Endothelial cell of umbilical vein (primary cell): ENCODE data around the gene ADGRG2. TPM values are rescaled to one million over a fixed set of nuclear protein-coding genes. Genes with fewer than 3 reads are reported as not detected.

Source experiments
- BruUV-seq: library from RNA; stranded (reverse); fragments of 400-500 nt; replicated peaks from 2 replicates; lab custom pipeline; 2021; lab: Mats Ljungman, UMichigan
- CTCF ChIA-PET: fragments of 300-600, 350-600 bp; sonication (Branson Sonifier 250); formaldehyde crosslinking; loops from one replicate; lab custom pipeline; 2021; ENCODE audit warnings: antibody characterized with exemption, inconsistent platforms; lab: Charles Lee
- POLR2A ChIA-PET: fragments of 300-600, 350-600 bp; sonication (Branson Sonifier 250); formaldehyde crosslinking; loops from one replicate; lab custom pipeline; 2021; ENCODE audit warnings: antibody characterized with exemption, inconsistent platforms; lab: Charles Lee
- DNase-seq: peaks from one replicate; pipeline ENCODE4 v3.0.0-alpha.2; 2011; ENCODE audit warnings: low read depth, low spot score
- FAIRE-seq: peaks from 2 replicates; lab custom pipeline; 2011; peaks lifted over from hg19 to GRCh38; lab: Jason Lieb, UNC
- H2AFZ ChIP-seq: 2 replicates; pipeline ENCODE4 v1.6.0; 2012; ENCODE audit warnings: low read depth, low read length, control low read depth, inconsistent platforms
- H3K27ac ChIP-seq: 2 replicates; pipeline ENCODE4 v1.5.1; 2011; ENCODE audit warnings: low read depth, mild to moderate bottlenecking, control low read depth, low read length, moderate library complexity; ENCODE audit not compliant: insufficient read depth
- H3K27me3 ChIP-seq, 2 experiments: 2 replicates each; pipeline versions ENCODE4 v1.6.0 to v1.6.1; 2011; ENCODE audit warnings: low read length in 2 of 2, mixed read lengths in 1 of 2; ENCODE audit not compliant: control insufficient read depth in 2 of 2, insufficient read depth in 2 of 2
- H3K36me3 ChIP-seq, 2 experiments: 2 replicates in 1 of 2; 3 replicates in 1 of 2; pipeline ENCODE4 v1.5.1; 2011; ENCODE audit warnings: low read length in 2 of 2, mild to moderate bottlenecking in 1 of 2, moderate library complexity in 1 of 2; ENCODE audit not compliant: control insufficient read depth in 2 of 2, insufficient read depth in 2 of 2; ENCODE audit errors: extremely low read depth in 1 of 2
- H3K4me1 ChIP-seq: 3 replicates; pipeline ENCODE4 v1.5.1; 2011; ENCODE audit warnings: mild to moderate bottlenecking, low read length; ENCODE audit not compliant: control insufficient read depth, insufficient read depth; ENCODE audit errors: extremely low read depth
- H3K4me2 ChIP-seq: 2 replicates; pipeline ENCODE4 v1.6.1; 2011; ENCODE audit warnings: low read length, control low read depth, mixed read lengths; ENCODE audit not compliant: insufficient read depth
- H3K4me3 ChIP-seq, 3 experiments: fragments of 200-600 bp in 1 of 3; sonication (generic), shearing (Covaris generic) in 1 of 3; replicated peaks in 1 of 3; 2 replicates each; pipeline ENCODE4 v1.5.1; 2011 to 2016; ENCODE audit warnings: control low read depth in 3 of 3, low read length in 3 of 3, mild to moderate bottlenecking in 2 of 3, inconsistent platforms in 1 of 3, low read depth in 1 of 3, moderate library complexity in 1 of 3; ENCODE audit not compliant: insufficient read depth in 1 of 3
- H3K79me2 ChIP-seq: 2 replicates; pipeline ENCODE4 v1.6.0; 2012; ENCODE audit warnings: low read length, inconsistent platforms; ENCODE audit not compliant: control insufficient read depth, insufficient read depth
- H3K9ac ChIP-seq: replicated peaks from 2 replicates; pipeline ENCODE3; 2011; ENCODE audit warnings: low read length, control low read depth; ENCODE audit not compliant: insufficient read depth; ENCODE audit errors: extremely low read depth
- H3K9me1 ChIP-seq: replicated peaks from 3 replicates; pipeline ENCODE4 v1.6.0; 2011; ENCODE audit warnings: mild to moderate bottlenecking, low read length; ENCODE audit not compliant: control insufficient read depth, insufficient read depth; ENCODE audit errors: extremely low read depth
- H3K9me3 ChIP-seq: replicated peaks from 2 replicates; pipeline ENCODE4 v1.5.1; 2012; ENCODE audit warnings: low read length, inconsistent platforms; ENCODE audit not compliant: control insufficient read depth, insufficient read depth
- H4K20me1 ChIP-seq: replicated peaks from 2 replicates; pipeline ENCODE3; 2011; ENCODE audit warnings: mild to moderate bottlenecking, low read length; ENCODE audit not compliant: control insufficient read depth, insufficient read depth; ENCODE audit errors: extremely low read depth
- CTCF ChIP-seq, 2 donors: IDR thresholded peaks; 1 replicate in 1 of 2; 2 replicates in 1 of 2; pipeline ENCODE4 v1.5.1; 2011; ENCODE audit warnings: low read length in 2 of 2, mild to moderate bottlenecking in 2 of 2, moderate library complexity in 2 of 2, control low read depth in 1 of 2, inconsistent platforms in 1 of 2, low read depth in 1 of 2; ENCODE audit not compliant: insufficient read depth in 1 of 2; ENCODE audit errors: extremely low read depth in 1 of 2
- EZH2 ChIP-seq: IDR thresholded peaks from 2 replicates; pipeline ENCODE4 v1.6.1; 2012; ENCODE audit warnings: borderline replicate concordance, low read depth, mild to moderate bottlenecking, moderate library complexity, low read length, inconsistent platforms; ENCODE audit not compliant: severe bottlenecking
- FOS ChIP-seq: IDR thresholded peaks from 2 replicates; pipeline ENCODE4 v1.6.1; 2011; ENCODE audit warnings: mild to moderate bottlenecking, low read length, moderate library complexity, borderline replicate concordance; ENCODE audit not compliant: insufficient read depth
- GATA2 ChIP-seq: IDR thresholded peaks from 2 replicates; pipeline ENCODE4 v1.7.0; 2011; ENCODE audit warnings: low read depth, mild to moderate bottlenecking, moderate library complexity, mixed read lengths, low read length; ENCODE audit not compliant: insufficient read length, insufficient read depth
- JUN ChIP-seq: IDR thresholded peaks from 2 replicates; pipeline ENCODE4 v1.6.1; 2011; ENCODE audit warnings: borderline replicate concordance, low read depth; ENCODE audit not compliant: insufficient read length, insufficient read depth
- MAX ChIP-seq: IDR thresholded peaks from 2 replicates; pipeline ENCODE4 v1.6.1; 2011; ENCODE audit not compliant: insufficient read depth, insufficient read length
- MYC ChIP-seq: IDR thresholded peaks from one replicate; pipeline ENCODE4 v1.6.1; 2011; ENCODE audit warnings: mild to moderate bottlenecking, low read depth, low read length
- POLR2A ChIP-seq: IDR thresholded peaks from 2 replicates; pipeline ENCODE4 v1.6.1; 2012; ENCODE audit warnings: low read depth, mild to moderate bottlenecking, control low read depth, low read length
- POLR2AphosphoS5 ChIP-seq: IDR thresholded peaks from 2 replicates; pipeline ENCODE4 v1.6.1; 2012; ENCODE audit warnings: low read depth, mild to moderate bottlenecking, control low read depth, low read length, moderate library complexity; ENCODE audit not compliant: insufficient read depth
- dilution Hi-C: fragments of 300-500 bp; cut with MboI; formaldehyde crosslinking; loops from one replicate; pipeline ENCODE4 v1.15.0; 2019; ENCODE audit warnings: low sequenced_read_pairs; ENCODE audit not compliant: extremely low pct_ligation_motif_present
- intact Hi-C: fragments of 100-400 bp; cut with micrococcal nuclease; formaldehyde crosslinking; loops from one replicate; pipeline ENCODE4 v1.10.0; 2022
- polyA plus RNA-seq, 4 experiments: library from polyadenylated mRNA; depleted of rRNA in 3 of 4; stranded (reverse) in 3 of 4; unstranded in 1 of 4; fragments of >200 nt; gene quantifications; 2 replicates each; pipeline versions ENCODE4 v1.2.1 to v1.2.3, GENCODE V29; 2011 to 2012; ENCODE audit warnings: missing spikeins in 1 of 4
- total RNA-seq: library from RNA; stranded (reverse); gene quantifications from 2 replicates; pipeline ENCODE4 v1.2.3, GENCODE V29; 2021

Gene ADGRG2
- total and polyA plus RNA-seq, 2 donors (not counting 3 experiments of a cell fraction or from before 2014, with no cell fraction given) = not detected

GRCh38 chrX:19168609-19169008, 46.3 kb upstream of the ADGRG2 start:
- H3K36me3 ChIP-seq = no peaks in the 10 kb centered on the region
- no peaks in the 10 kb centered on the region for H3K9me3 ChIP-seq
- no peaks in the 10 kb centered on the region for H3K9me1 ChIP-seq
- no TSS peak for BruUV-seq
- H3K79me2 ChIP-seq = no peaks in the 10 kb centered on the region
- CTCF ChIA-PET = no interaction called here
- POLR2A ChIA-PET = no interaction called here
- dilution Hi-C loops = no loop called here
- no peak overlapping the region for H3K27ac ChIP-seq
- TF ChIP-seq MYC = no peak
- no peak for TF ChIP-seq EZH2
- no peak for TF ChIP-seq MAX
- TF ChIP-seq FOS = no peak
- no peak for TF ChIP-seq JUN
- TF ChIP-seq POLR2A = no peak
- no peak for TF ChIP-seq POLR2AphosphoS5
- TF ChIP-seq CTCF (IDR thresholded peaks at IDR 0.05; ENCODE audit: extremely low read depth in 1 of 2, insufficient read depth in 1 of 2, low read depth in 1 of 2, low read length in 2 of 2) = no peak
- no peak for TF ChIP-seq GATA2
- no peaks in the 10 kb centered on the region for H4K20me1 ChIP-seq
- no peaks in the 10 kb centered on the region for H3K4me1 ChIP-seq
- H3K9ac ChIP-seq = no peak overlapping the region
- H2AFZ ChIP-seq = no peak overlapping the region
- DNase-seq (no peak), FAIRE-seq (no peak)
- H3K4me2 ChIP-seq = no peak overlapping the region
- intact Hi-C loops = no loop called here
- H3K4me3 ChIP-seq = no peak overlapping the region
- H3K27me3 ChIP-seq = no peaks in the 10 kb centered on the region
